NCI-H748 (cell line): Measurements from ENCODE around the gene TTR.

Experiments used
- DNase-seq: peaks from one replicate; lab custom pipeline; 2025; ENCODE audit not compliant: unreplicated experiment; lab: John Stamatoyannopoulos, UW

The TTR gene

GRCh38 chr18:31591628-31592027, at the start of gene TTR:
Gene TTR (plus strand): TSS chr18:31591877. CDS start chr18:31591903, 26 bp downstream.
- DNase-seq: no peak

DNA sequence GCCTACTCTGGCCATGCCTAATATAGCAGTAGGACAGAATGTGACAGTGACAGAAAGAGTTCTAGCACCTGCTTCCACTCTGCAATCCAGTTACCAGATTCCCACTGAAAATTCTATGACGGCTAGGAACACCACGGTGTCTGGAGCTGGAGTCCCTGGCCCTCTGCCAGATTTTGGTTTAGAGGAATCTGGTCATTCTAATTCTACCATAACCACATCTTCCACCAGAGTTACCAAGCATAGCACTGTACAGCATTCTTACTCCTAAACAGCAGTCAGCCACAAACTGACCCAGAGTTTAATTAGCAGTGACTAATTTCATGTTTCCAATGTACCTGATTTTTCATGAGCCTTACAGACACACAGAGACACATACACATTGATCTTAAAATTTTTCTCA, 45.2 kb upstream of the TTR start:
- no peak for DNase-seq

- no peak for DNase-seq
These were observed 42.8 kb upstream of the TTR start for GRCh38 chr18:31548853-31549252.

DNA sequence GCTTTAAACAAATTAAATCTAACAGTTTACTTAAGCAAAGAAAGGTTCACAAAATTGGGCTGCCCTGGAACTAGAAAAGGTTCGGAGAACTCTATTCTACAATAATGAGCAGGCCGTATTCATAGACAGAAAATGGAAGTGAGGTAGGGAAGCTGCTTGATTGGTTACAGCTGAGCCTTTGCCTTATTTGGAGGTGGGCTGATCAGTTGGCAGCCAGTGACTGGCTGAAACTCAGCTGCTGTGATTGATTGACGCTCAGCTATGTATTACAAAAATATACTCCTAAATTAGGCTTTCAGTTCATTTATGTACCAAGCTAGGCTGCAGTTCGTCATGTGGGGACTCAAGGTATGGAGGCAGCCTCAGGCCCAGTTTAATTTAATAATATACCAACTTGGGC, 42.3 kb upstream of the TTR start:
- DNase-seq: no peak

DNA sequence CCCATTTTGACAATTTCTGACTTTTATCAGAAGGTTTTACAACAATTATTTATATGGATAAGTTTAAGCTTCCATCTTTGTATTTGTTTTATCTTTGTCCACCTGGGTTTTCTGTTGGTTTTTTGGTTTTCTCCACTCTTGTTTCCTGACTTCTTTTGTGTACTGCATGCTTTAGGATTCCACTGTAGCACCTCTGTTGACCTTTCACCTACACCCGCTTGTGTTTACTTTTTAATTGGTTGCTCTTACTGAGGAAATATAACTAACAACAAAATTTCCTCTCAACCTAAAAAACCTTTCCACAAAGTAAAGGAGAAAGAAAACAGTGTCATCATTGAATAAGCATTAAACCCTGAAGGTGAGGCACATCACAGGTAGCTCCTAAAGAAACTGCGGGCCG, 39.8 kb upstream of the TTR start:
- DNase-seq: no peak

DNA sequence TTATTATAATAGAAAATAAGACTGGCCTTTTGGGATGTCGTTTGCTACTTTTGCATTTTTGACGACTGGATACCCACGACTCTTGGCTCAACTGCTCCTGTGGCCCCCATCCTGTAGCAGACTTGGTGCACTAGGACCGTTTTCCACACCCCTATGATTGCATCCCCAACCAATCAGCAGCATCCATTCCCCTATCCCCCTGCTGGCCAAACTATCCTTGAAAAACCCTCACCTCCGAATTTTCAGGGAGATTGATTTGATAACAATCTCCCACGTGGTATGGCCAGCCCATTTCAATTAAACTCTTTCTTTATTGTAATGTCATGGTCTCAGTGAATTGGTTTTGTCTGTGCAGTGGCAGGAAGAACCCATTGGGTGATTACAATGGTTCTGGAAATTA, 37.9 kb upstream of the TTR start:
- no peak for DNase-seq

GRCh38 chr18:31554776-31555175, 36.9 kb upstream of the TTR start:
- no peak for DNase-seq

DNA sequence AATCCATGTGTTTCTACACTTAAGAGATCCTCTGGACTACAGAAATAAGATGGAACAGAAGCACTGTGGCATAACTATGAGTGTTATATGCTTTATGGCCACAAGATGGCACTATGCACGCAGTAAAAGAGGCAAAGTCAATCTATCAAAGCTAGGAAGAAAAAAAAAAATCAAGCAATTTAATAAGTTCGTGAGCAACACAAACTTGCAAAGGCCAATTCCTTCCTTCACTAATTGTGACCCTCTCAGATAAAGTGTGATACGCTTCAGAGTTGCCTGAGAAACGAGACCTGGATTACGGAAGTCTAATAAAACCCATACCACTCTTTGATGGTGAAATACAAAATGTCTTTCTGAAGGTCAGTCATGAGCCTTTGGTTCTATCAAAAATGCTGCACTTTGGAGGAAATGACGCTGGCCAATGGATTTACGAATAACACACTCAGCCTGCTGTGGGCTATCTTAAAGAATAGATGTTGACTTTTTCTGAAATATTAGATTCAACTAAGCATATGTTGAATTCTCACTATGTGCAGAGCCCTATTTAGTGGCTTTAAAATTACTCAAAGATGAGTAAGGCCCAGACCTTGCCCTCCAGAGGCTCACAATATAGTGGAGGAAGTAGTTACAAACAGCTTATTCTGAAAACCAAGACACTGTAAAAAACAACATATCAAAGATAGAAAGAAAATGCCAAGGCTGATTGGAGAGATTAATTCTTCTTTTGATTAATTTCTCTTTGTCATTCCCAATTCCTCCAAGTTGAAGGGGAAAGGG, 35.5 kb upstream of the TTR start:
- DNase-seq: peak; percentile 65

DNA sequence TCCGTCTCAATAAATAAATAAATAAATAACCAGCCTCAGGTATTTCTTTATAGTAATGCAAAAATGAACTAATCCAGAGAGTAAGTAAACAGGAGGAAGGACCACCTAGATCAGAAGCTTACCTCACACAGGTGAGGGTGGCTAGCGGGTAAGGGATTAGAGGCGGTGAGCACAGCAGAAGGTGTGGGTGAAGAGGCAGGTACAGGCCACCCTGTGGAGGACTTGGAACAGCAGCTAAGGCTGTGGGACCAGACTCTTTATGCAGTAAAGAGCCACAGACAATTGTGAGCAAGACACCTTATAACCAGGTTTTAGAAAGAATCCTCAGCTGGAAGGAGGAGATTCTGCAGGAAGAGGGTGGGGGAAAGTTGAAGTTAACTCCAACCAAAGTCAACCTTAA, 34.2 kb upstream of the TTR start:
- DNase-seq: no peak

DNA sequence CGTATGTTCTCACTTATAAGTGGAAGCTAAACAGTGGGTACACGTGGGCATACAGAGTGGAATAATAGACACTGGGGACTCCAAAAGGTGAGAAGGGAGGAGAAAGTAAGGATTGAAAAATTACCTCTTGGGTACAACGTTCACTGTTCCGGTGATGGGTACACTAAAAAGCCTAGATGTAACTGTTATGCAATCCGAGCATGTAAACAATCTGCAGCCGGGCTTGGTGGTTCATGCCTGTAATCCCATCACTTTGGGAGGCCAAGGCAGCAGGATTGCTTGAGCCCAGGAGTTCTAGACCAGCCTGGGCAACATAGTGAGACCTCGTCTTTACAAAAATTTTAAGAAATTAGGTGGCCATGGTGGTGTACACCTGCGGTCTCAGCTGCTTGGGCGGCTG, 33.1 kb upstream of the TTR start:
- DNase-seq: no peak

DNA sequence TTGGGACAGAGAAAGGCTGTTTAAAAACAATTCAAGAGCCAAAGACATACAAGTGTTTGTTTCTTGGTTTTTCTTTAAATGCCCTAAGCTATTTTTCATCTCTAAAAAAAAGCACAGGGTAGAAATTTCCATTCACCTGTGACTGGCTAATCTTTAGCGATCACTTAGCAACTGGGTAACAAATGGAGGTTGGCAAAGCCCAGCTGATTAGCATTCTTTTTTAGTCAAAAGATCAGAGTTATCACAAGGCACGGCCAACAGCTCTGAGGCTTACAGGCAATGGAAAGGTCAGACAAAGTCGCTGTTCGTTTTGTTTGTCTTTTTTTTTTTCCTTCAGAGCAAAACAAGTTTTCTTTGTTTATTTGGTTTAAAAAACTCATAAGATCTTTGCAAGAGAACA, 29.0 kb upstream of the TTR start:
- DNase-seq: no peak

DNA sequence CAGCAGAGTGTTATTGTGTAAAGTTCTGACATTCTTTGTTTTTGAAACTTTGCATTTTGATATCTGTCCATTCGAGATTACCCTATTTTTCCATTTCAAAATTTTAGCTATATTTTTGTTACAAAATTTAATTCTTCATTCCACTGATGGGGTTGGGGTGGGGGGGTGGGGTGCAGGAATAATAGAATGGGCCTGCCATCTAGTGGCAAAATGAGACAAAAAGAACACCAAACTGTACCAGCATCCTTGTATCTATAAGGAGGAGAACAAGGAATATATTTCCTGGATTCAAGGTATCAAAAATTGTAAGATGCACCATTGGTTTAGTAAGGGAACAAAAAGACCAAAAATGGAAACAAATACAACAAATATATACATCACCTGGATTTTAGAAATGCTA, 27.9 kb upstream of the TTR start:
- no peak for DNase-seq

GRCh38 chr18:31565345-31565744, 26.3 kb upstream of the TTR start:
- DNase-seq: no peak

DNA sequence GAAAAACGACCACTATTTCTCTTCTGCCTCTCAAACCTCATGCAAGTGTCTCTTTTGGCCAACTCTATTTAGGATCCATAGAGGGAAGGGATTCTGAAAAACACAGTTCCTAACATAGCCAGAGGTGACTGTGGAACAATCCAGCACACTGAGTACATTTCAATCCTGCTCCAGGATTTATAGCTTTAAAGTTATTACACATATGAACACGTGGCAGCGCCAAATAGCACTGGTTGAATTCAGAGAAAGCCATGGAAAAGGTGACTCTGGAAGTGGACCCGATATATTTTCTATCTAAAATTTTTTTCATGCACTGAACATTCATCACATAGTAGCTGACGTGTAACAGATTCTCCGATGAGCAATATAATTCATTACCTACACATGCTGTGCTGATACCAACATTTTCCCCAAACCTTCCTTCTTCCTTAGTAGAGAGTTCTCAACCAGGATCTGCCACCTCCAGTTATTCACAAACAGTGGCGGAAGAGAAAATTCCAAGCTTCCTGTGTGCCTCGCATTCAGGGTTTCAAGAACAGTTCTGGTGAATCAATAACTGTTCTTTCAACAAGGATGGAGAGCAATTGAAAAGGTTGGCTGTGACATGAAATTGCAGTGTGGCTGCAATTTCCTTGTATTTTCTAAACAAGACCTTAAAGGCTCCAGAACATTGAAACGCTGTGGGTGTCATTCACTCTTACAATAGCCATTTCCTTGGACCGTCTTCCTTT, 25.7 kb upstream of the TTR start:
- DNase-seq: no peak

GRCh38 chr18:31566576-31567306, 24.9 kb upstream of the TTR start:
- DNase-seq: no peak

DNA sequence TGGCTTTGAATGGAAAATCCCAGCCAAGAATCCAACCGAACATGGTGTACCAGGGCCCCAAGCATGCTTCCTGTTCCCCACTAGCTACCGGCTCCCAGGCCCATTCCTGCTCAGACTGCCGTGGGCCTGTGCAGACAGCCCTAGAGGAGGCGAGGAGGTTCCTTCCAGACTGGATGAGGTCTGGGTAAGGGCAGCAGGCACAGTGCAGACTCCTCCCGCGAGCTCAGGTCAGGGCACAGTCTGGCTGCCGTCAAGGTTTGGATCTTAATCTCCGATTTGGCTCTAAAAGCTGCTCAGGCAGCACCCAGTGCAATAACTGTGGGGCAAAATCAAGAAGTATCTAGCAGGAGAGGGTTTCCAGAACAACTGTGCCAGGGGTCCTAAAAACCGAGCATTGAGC, 19.3 kb upstream of the TTR start:
- no peak for DNase-seq

GRCh38 chr18:31573051-31573450, 18.6 kb upstream of the TTR start:
- DNase-seq: no peak

GRCh38 chr18:31574359-31574758, 17.3 kb upstream of the TTR start:
- no peak for DNase-seq

- DNase-seq: no peak
These were observed 16.0 kb upstream of the TTR start for GRCh38 chr18:31575515-31576257.

GRCh38 chr18:31576670-31577069, 15.0 kb upstream of the TTR start:
- DNase-seq: no peak

GRCh38 chr18:31577195-31577594, 14.5 kb upstream of the TTR start:
- no peak for DNase-seq
